HuH-7.5 (cell line): ENCODE measurements around the gene FAM221A.
A peak's percentile ranks its signal among the peaks of the same experiment; 100 is the strongest.
"Not testable (repeated sequence)": the region's sequence is repeated elsewhere in the genome, so short reads cannot be mapped to it uniquely, and the experiment has no call there.

ENCODE experiments used
- DNase-seq: peaks from one replicate; pipeline ENCODE4 v3.0.0; 2011; ENCODE audit warnings: low spot score

The FAM221A gene

GRCh38 chr7:23700046-23700445, 20.0 kb downstream of the FAM221A start:
- no peak for DNase-seq

- no peak for DNase-seq
These were observed 29.2 kb downstream of the FAM221A start for GRCh38 chr7:23709081-23709750.

DNA sequence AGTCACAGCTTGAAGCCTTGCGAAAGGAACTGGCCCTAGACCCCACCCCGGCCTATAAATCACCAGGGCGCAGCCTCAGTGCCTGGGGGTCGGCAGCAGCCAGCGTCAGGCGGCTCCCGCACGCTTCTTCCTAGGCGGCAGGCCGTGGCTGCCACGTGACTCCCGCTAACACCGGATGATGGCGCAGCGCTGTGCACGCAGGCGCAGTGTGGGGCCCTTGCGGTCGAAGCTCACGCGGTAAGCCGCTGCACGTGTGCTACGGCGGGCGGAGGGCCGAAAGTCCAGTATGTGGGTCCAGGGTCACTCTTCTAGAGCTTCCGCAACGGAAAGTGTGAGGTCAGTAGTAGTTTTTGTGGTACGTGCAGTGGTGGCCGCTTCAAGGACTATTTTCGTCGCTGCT, 30.0 kb downstream of the FAM221A start, which contains the start of gene STK31:
STK31 (plus strand) TSS at position 220 of the 400 bp plus-strand sequence; CDS start at position 287, 67 bp downstream.
- no peak for DNase-seq

DNA sequence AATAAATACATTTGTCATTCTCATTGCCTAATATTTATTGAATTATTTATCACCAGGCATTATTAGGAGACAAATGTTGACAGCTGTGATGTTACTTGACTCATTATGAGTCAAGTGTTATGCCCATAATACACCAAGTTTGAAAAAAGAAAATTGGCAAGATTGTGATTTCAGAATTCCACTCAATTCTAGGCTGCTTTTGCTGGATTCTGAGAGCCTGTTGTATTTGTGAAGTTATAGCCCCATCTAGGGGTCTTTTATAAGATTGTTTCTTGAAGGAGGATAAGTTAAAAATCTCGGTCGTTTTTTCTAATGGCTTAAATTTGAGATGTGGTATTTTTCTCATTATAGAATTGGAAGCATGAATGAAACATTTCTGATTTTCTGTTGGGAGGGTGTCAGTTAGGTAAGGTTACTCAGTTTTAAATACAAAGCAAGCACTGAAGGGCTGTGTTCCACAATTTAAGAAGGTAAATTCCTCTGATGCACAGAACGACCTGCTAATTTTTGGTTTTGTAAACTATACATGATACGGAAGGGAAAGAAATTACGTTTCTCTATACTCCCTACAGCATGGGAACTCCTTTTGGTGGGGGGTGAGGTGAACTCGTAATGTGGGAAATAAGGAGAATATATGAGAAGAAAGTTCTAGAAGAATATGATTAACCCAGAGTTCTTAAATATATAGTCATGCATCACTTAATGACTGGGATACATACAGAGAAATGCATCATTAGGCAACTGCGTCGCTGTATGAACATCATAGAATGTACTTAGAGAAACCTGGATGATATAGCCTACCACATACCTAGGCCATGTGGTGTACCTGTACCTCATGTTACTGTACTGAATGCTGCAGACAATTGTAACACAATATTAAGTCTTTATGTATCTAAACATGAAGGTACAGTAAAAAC, 32.6 kb downstream of the FAM221A start:
- peak; percentile 52 for DNase-seq

GRCh38 chr7:23713285-23714149, 33.5 kb downstream of the FAM221A start:
- DNase-seq: no peak

- no peak for DNase-seq
These were observed 34.1 kb downstream of the FAM221A start for GRCh38 chr7:23714150-23714464.

DNA sequence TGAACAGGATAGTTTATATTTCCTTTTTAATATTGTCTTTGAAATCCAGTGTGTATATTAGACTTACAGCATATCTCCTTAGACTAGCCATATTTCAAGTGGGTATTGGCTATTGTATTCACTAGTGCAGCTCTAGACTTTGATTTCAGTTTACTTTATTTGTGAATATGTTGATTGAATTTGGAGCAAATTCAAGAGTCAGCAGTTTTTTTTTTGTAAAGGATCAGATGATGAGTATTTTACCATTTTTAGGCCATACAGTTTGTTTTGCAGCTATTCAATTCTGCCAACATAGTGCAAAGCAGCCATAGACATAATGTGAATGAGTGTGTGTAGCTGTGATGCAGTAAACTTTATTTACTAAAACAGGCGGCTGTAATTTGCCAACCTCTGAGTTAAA, 34.6 kb downstream of the FAM221A start:
- no peak for DNase-seq

GRCh38 chr7:23715099-23715498, 35.1 kb downstream of the FAM221A start:
- DNase-seq: no peak

GRCh38 chr7:23717788-23718187, 37.8 kb downstream of the FAM221A start:
- DNase-seq: no peak

DNA sequence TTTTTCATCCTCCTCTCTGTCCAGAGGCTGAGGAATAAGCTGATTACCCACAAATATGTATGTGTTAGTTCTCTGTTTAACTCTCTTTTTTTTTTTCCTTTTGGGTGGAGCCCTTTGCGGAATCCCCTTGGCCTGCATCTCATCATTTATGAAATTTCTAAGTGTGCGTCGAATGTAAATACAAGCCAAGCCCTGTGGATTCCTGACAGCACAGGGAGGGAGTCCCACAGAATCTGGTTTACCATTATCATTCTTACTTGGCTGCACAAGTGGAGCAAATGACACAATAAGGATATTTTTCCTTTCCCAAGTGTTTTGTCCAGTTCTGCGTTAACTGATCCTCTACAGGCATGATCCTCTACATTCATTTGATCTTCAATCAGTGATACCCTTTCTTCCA, 41.5 kb downstream of the FAM221A start:
- no peak for DNase-seq

DNA sequence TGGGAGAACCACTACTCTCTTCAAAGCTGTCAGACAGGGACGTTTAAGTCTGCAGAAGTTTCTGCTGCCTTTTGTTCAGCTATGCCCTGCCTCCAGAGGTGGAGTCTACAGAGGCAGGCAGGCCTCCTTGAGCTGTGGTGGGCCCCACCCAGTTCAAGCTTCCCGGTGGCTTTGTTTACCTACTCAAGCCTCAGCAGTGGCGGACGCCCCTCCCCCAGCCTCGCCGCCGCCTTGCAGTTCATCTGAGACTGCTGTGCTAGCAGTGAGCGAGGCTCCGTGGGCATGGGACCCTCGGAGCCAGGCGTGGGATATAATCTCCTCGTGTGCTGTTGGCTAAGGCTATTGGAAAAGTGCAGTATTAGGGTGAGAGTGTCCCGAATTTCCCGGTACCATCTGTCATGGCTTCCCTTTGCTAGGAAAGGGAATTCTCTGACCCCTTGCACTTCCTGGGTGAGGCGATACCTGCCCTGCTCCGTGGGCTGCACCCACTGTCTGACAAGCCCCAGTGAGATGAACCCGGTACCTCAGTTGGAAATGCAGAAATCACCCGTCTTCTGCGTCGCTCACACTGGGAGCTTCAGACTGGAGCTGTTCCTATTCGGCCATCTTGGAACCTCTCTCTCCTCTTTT, 42.7 kb downstream of the FAM221A start:
- DNase-seq: not testable (repeated sequence)

- not testable (repeated sequence) for DNase-seq
These were observed 44.1 kb downstream of the FAM221A start for GRCh38 chr7:23724113-23724512.

GRCh38 chr7:23742051-23742450, 62.1 kb downstream of the FAM221A start:
- no peak for DNase-seq

DNA sequence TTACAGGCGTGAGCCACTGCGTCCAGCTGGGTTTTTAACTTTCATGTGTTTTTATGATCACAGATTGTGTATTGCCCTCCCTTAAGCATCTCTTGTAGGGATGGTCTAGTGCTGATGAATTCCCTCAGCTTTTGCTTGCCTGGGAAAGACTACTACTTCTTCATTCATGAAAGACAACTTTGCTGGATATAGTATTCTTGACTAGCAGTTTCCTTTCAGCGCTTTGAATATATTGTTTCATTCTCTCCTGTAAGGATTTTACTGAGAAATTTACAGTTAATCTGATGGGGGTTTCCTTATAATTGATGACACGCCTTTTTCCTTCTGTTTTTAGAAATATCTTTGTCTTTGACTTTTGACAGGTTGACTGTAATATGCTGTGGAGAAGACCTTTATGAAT, 63.2 kb downstream of the FAM221A start:
- no peak for DNase-seq

GRCh38 chr7:23746629-23747028, 66.6 kb downstream of the FAM221A start:
- DNase-seq: no peak

DNA sequence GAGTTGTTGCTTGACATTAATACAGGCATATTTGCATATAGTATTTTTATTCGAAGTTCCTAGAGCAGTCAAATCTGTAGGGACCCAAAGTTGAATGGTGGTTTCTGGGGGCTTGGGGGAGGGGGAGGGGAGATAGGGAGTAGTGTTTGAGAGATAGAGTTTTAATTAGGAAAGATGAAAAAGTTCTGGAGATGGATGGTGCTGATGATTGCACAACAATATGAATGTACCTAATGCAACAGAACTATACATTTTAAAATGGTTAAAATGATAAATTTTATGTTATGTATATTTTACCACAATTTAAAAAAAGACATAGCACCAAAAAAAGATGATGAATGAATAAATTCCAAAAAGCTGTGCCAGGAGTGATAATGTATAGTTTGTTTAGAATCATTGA, 71.9 kb downstream of the FAM221A start:
- no peak for DNase-seq
